Brain microvascular endothelial cell (primary cell): ENCODE results near the gene AP3B1.

Source experiments
- DNase-seq: peaks from one replicate; pipeline ENCODE4 v3.0.0-alpha.2; 2020
- H3K27ac ChIP-seq: fragments of 250-450 bp; sonication (Bioruptor Pico); 2 replicates; pipeline ENCODE4 v1.5.1; 2020; ENCODE audit warnings: mild to moderate bottlenecking, moderate library complexity
- H3K27me3 ChIP-seq: fragments of 250-450 bp; sonication (Bioruptor Pico); replicated peaks from 2 replicates; pipeline ENCODE4 v1.5.1; 2020; ENCODE audit warnings: mild to moderate bottlenecking
- H3K36me3 ChIP-seq: fragments of 250-450 bp; sonication (Bioruptor Pico); replicated peaks from 2 replicates; pipeline ENCODE4 v1.5.1; 2020; ENCODE audit warnings: mild to moderate bottlenecking
- H3K4me3 ChIP-seq: 2 replicates; pipeline ENCODE4 v1.5.1; 2011; ENCODE audit warnings: low read depth, mild to moderate bottlenecking, control low read depth, low read length, moderate library complexity
- in situ Hi-C: cut with HindIII; loops from 2 replicates; pipeline ENCODE4 v1.10.0; 2017; ENCODE audit warnings: low sequenced_read_pairs, low pct_ligation_motif_present
- TF ChIP-seq, protein P1 (sequence below): IDR thresholded peaks from 2 replicates; pipeline ENCODE4 v1.5.1; 2011; ENCODE audit warnings: low read depth, mild to moderate bottlenecking, moderate library complexity, low read length, control low read depth, inconsistent platforms; ENCODE audit errors: missing control alignments

AP3B1 gene

GRCh38 chr5:77957081-77957480, 337.4 kb downstream of the AP3B1 start:
- Histone ChIP-seq H3K27me3 (peaks cover 38% of the 10 kb centered on the region), H3K36me3 (no peaks in the 10 kb centered on the region), H3K27ac (no peak overlapping the region), H3K4me3 (no peak overlapping the region)
- DNase-seq, result no peak
- TF ChIP-seq, protein P1, sequence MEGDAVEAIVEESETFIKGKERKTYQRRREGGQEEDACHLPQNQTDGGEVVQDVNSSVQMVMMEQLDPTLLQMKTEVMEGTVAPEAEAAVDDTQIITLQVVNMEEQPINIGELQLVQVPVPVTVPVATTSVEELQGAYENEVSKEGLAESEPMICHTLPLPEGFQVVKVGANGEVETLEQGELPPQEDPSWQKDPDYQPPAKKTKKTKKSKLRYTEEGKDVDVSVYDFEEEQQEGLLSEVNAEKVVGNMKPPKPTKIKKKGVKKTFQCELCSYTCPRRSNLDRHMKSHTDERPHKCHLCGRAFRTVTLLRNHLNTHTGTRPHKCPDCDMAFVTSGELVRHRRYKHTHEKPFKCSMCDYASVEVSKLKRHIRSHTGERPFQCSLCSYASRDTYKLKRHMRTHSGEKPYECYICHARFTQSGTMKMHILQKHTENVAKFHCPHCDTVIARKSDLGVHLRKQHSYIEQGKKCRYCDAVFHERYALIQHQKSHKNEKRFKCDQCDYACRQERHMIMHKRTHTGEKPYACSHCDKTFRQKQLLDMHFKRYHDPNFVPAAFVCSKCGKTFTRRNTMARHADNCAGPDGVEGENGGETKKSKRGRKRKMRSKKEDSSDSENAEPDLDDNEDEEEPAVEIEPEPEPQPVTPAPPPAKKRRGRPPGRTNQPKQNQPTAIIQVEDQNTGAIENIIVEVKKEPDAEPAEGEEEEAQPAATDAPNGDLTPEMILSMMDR, result no peak
- in situ Hi-C loops, result no loop called here

DNA sequence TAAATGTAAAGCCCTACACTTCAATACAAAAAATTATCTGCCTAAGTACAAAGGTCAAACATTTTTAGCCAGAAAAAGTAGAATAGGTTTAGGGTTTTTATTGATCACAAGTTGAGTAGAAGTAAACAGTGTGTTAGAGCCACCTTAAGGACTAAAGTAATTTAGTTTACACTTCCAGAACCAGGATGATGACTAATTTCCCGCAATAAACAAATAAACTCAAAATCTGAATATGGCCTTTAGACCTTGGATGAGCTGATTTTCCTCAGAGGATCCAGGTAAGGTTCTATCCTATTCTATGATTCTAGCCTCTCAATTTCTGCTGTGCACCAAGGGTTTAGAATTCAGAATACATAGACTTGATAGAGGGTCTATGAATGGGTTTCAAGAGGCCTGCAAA, 338.9 kb downstream of the AP3B1 start:
- no peak for DNase-seq
- Histone ChIP-seq H3K27ac (no peak overlapping the region), H3K36me3 (no peaks in the 10 kb centered on the region), H3K4me3 (no peak overlapping the region), H3K27me3 (peaks cover 31% of the 10 kb centered on the region)
- in situ Hi-C loops, result no loop called here
- TF ChIP-seq, protein P1, result no peak

DNA sequence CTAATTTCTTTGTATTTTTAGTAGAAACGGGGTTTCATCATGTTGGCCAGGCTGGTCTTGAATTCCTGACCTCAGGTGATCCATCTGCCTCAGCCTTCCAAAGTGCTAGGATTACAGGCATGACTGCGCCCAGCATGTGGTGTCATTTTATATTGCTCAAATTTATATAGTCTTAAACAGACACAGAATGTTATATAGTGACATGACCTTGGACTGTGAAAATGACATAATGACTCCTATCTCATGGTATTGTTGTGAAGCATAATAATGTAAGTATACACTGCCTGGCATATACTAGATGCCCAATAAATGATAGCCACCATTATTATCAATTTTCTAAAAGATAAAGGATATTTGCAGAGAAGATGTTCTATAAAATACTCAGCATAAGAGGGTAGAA, 341.1 kb downstream of the AP3B1 start:
- in situ Hi-C loops, result no loop called here
- DNase-seq, result no peak
- H3K27me3 ChIP-seq, result peaks cover 18% of the 10 kb centered on the region
- no peak overlapping the region for H3K4me3 ChIP-seq
- TF ChIP-seq, protein P1, result no peak
- no peaks in the 10 kb centered on the region for H3K36me3 ChIP-seq
- H3K27ac ChIP-seq, result no peak overlapping the region

- Histone ChIP-seq H3K27ac (no peak overlapping the region), H3K36me3 (no peaks in the 10 kb centered on the region), H3K4me3 (no peak overlapping the region), H3K27me3 (peaks cover 12% of the 10 kb centered on the region)
- in situ Hi-C loops, result no loop called here
- DNase-seq, result no peak
- TF ChIP-seq, protein P1, result no peak
Observed at GRCh38 chr5:77952636-77953212, 341.8 kb downstream of the AP3B1 start.
